ENCODE measurements around the gene RIPOR3. TPM values are rescaled to one million over a fixed set of nuclear protein-coding genes. Genes with fewer than 3 reads are reported as not detected.

The RIPOR3 gene
- total and polyA plus RNA-seq, 11 donors, result 2.4 to 20.7 (median 4.9) TPM

DNA sequence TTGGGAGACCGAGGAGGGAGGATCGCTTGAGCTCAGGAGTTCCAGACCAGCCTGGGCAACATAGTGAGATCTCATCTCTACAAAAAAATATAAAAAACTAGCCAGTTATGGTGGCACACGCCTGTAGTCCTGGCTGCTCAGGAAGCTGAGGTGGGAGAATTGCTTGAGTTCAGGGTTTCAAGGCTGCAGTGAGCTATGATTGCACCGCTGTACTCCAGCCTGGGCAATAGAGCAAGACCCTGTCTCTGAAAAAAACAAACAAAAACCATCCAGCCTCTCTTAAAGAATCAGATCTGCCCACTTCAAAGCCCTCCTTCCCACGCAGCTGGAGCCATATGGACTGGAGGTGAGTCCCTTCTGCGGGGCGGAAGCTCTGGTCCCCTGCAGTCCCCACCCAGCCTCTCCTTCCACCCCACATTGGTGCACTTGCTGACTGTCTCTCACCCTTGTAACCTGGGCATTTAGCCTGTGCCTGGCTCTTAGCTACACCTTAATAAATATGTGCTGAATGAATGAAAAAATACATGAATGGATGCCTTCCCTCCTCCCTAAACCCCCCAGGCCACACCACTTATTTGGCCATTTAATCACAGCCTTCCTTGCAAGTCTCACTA lies 32.9 kb upstream of the RIPOR3 start:
- no peaks in the 10 kb centered on the region for H3K9me3 ChIP-seq
- 77 to 95% (median 89%) methylated on average over 7 of the region's 7 CpGs for WGBS, 4 donors
- peaks cover 0 to 32% (median 16%) of the 10 kb centered on the region in 12 donors for H3K4me1 ChIP-seq
- H3K27ac ChIP-seq, result peak overlapping the region; percentile 64 to 89 (median 76)
- H3K36me3 ChIP-seq, result no peaks in the 10 kb centered on the region
- no peak overlapping the region for H3K4me3 ChIP-seq
- DNase-seq (no peak), ATAC-seq (no peak)
- H3K27me3 ChIP-seq, result no peaks in the 10 kb centered on the region
- intact Hi-C loops (cut with DNase I), result loop anchor here in 1 of 10 donors (5.0 kb wide), 2 partner anchors 67 to 97 kb away; no protein-coding TSS in a partner anchor
- TF ChIP-seq POLR2A (IDR thresholded peaks at IDR 0.05), result no peak
- TF ChIP-seq, protein P1, sequence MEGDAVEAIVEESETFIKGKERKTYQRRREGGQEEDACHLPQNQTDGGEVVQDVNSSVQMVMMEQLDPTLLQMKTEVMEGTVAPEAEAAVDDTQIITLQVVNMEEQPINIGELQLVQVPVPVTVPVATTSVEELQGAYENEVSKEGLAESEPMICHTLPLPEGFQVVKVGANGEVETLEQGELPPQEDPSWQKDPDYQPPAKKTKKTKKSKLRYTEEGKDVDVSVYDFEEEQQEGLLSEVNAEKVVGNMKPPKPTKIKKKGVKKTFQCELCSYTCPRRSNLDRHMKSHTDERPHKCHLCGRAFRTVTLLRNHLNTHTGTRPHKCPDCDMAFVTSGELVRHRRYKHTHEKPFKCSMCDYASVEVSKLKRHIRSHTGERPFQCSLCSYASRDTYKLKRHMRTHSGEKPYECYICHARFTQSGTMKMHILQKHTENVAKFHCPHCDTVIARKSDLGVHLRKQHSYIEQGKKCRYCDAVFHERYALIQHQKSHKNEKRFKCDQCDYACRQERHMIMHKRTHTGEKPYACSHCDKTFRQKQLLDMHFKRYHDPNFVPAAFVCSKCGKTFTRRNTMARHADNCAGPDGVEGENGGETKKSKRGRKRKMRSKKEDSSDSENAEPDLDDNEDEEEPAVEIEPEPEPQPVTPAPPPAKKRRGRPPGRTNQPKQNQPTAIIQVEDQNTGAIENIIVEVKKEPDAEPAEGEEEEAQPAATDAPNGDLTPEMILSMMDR (IDR thresholded peaks at IDR 0.05), result no peak

DNA sequence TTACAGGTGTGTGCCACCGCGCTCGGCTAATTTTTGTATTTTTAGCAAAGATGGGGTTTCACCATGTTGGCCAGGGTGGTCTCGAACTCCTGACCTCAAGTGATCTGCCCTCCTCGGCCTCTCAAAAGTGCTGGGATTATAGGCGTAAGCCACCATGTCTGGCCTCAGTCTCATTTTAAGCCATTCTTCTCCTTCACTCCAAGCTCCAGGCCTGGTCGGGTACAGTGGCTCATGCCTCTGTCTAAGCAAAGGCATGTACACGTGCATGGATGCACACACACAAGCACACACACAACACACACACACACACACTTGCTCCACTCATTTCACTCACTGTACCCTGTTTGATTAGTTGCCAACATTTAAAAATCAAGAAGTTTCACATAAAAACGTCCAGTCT lies 32.3 kb upstream of the RIPOR3 start:
- H3K9me3 ChIP-seq, result no peaks in the 10 kb centered on the region
- H3K36me3 ChIP-seq, result no peaks in the 10 kb centered on the region
- peak overlapping the region in 3 of 12 donors; percentile 82 to 89 (median 86) for H3K27ac ChIP-seq
- intact Hi-C loops (cut with DNase I), result loop anchor here in 1 of 10 donors (5.0 kb wide), 2 partner anchors 66 to 96 kb away; no protein-coding TSS in a partner anchor
- H3K27me3 ChIP-seq, result no peaks in the 10 kb centered on the region
- ATAC-seq (no peak), DNase-seq (no peak)
- H3K4me3 ChIP-seq, result no peak overlapping the region
- 89 to 94% (median 92%) methylated on average over 9 of the region's 9 CpGs for WGBS, 4 donors
- H3K4me1 ChIP-seq, result peaks cover 0 to 32% (median 16%) of the 10 kb centered on the region in 12 donors
- no peak for TF ChIP-seq POLR2A (IDR thresholded peaks at IDR 0.05)
- TF ChIP-seq, protein P1 (IDR thresholded peaks at IDR 0.05), result no peak

DNA sequence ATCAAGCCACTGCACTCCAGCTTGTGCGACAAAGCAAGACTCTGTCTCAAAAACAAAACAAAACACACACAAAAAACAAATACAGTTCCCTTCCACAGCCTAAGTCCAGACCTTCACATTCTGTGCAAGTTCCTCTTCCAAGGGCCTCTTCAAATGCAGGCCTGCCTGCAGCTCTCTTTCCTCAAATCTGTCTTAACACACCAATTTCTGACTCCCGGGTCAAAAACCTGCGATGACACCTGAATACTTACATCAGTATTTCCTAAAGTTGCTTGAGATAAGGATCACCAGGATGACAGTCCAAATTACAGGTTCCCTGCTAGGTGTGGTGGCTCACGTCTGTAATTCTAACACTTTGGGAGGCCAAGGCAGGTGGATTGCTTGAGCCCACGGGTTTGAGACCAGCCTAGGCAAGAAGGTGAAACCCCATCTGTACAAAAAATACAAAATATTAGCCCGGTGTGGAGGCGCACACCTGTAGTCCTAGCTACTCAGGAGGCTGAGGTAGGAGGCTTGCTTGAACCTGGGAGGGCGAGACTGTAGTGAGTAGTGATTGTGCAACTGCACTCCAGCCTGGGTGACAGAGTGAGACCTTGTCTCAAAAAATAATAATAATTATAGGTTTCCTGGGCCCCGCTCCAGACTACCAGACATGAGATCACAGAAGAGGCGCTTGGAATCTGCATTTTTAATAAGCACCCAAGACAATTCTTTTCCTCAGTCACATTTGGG lies 31.2 kb upstream of the RIPOR3 start:
- no peak for TF ChIP-seq POLR2A (IDR thresholded peaks at IDR 0.05)
- TF ChIP-seq, protein P1 (IDR thresholded peaks at IDR 0.05), result no peak
- Histone ChIP-seq H3K36me3 (no peaks in the 10 kb centered on the region), H3K4me1 (peaks cover 0 to 32% (median 16%) of the 10 kb centered on the region in 12 donors), H3K4me3 (no peak overlapping the region), H3K9me3 (no peaks in the 10 kb centered on the region), H3K27me3 (no peaks in the 10 kb centered on the region), H3K27ac (peak overlapping the region; percentile 8 to 88 (median 77))
- ATAC-seq (no peak), DNase-seq (no peak)
- 87 to 94% (median 92%) methylated on average over 10 of the region's 10 CpGs for WGBS, 4 donors
- intact Hi-C loops (cut with DNase I), result loop anchor here in 1 of 10 donors (5.0 kb wide), 2 partner anchors 65 to 95 kb away; no protein-coding TSS in a partner anchor

DNA sequence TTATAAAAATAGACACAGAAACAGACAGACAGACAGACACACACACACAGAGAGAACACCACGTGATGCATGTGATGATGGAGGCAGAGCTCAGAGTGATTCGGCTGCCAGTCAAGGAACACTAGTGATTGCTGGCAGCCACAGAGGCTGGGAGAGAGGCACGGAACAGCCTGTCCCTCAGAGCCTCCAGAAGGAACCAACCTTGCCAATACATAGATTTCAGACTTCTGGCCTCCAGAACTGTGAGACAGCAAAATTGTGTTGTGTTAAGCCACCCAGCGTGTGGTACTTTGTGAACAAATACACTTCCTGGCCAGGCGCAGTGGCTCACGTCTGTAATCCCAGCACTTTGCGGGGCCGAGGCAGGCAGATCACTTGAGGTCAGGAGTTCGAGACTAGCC lies 30.5 kb upstream of the RIPOR3 start:
- intact Hi-C loops (cut with DNase I), result loop anchor here in 1 of 10 donors (5.0 kb wide), 2 partner anchors 65 to 95 kb away; no protein-coding TSS in a partner anchor
- peaks cover 0 to 32% (median 16%) of the 10 kb centered on the region in 12 donors for H3K4me1 ChIP-seq
- no peaks in the 10 kb centered on the region for H3K36me3 ChIP-seq
- no peaks in the 10 kb centered on the region for H3K27me3 ChIP-seq
- H3K27ac ChIP-seq, result peak overlapping the region; percentile 8 to 88 (median 77)
- 48 to 59% (median 53%) methylated on average over 9 of the region's 9 CpGs for WGBS, 4 donors
- TF ChIP-seq POLR2A (IDR thresholded peaks at IDR 0.05), result peak in 1 of 2 donors; percentile 36
- TF ChIP-seq, protein P1 (IDR thresholded peaks at IDR 0.05), result no peak
- no peaks in the 10 kb centered on the region for H3K9me3 ChIP-seq
- ATAC-seq (peak; percentile 87 to 93 (median 93)), DNase-seq (peak in 4 of 5 donors; percentile 48 to 83 (median 70))
- no peak overlapping the region for H3K4me3 ChIP-seq
